ENCODE results near the gene DUSP28. TPM values are rescaled to one million over a fixed set of nuclear protein-coding genes. Genes with fewer than 3 reads are reported as not detected.
A peak's percentile ranks its signal among the peaks of the same experiment; 100 is the strongest.

Gene DUSP28
- total RNA-seq, 1 donor from 2014 or later: 6.1 TPM

- H3K27ac Mint-ChIP-seq (ENCODE audit: unreplicated experiment): no peak overlapping the region
- no peaks in the 10 kb centered on the region for H3K9me3 Mint-ChIP-seq
- TF ChIP-seq CTCF (conservative IDR thresholded peaks at IDR 0.05): no peak
- H3K36me3 Mint-ChIP-seq (ENCODE audit: low read depth): peaks cover 5% of the 10 kb centered on the region
- DNase-seq (ENCODE audit: low read depth, low spot score): no peak
- no peaks in the 10 kb centered on the region for H3K27me3 Mint-ChIP-seq (ENCODE audit: low read depth)
- peaks cover 53% of the 10 kb centered on the region for H3K4me1 Mint-ChIP-seq
- H3K4me3 Mint-ChIP-seq: peak overlapping the region; percentile 99
Observed at GRCh38 chr2:240585101-240585500, 24.9 kb downstream of the DUSP28 start.

GRCh38 chr2:240585681-240586197 is 25.6 kb downstream of the DUSP28 start:
- Mint-ChIP-seq H3K27me3 (ENCODE audit: low read depth) (no peaks in the 10 kb centered on the region), H3K4me3 (peak overlapping the region; percentile 99), H3K27ac (ENCODE audit: unreplicated experiment) (peak overlapping the region; percentile 96), H3K36me3 (ENCODE audit: low read depth) (peaks cover 5% of the 10 kb centered on the region), H3K9me3 (no peaks in the 10 kb centered on the region), H3K4me1 (peaks cover 47% of the 10 kb centered on the region)
- DNase-seq (ENCODE audit: low read depth, low spot score): no peak
- no peak for TF ChIP-seq CTCF (conservative IDR thresholded peaks at IDR 0.05)

- TF ChIP-seq CTCF (conservative IDR thresholded peaks at IDR 0.05): no peak
- Mint-ChIP-seq H3K27ac (ENCODE audit: unreplicated experiment) (peak within 1 kb of the TSS; percentile 96), H3K27me3 (ENCODE audit: low read depth) (no peaks in the 10 kb centered on the region), H3K36me3 (ENCODE audit: low read depth) (peaks cover 3% of the 10 kb centered on the region), H3K9me3 (no peaks in the 10 kb centered on the region), H3K4me3 (peak within 1 kb of the TSS; percentile 99), H3K4me1 (peaks cover 47% of the 10 kb centered on the region)
- DNase-seq (ENCODE audit: low read depth, low spot score): peak; percentile 91
Observed at GRCh38 chr2:240586198-240586918, 26.2 kb downstream of the DUSP28 start, which contains the start of gene CAPN10. TSS of gene CAPN10 (plus strand) at chr2:240586734. CDS start at chr2:240586912, 178 bp downstream.

DNA sequence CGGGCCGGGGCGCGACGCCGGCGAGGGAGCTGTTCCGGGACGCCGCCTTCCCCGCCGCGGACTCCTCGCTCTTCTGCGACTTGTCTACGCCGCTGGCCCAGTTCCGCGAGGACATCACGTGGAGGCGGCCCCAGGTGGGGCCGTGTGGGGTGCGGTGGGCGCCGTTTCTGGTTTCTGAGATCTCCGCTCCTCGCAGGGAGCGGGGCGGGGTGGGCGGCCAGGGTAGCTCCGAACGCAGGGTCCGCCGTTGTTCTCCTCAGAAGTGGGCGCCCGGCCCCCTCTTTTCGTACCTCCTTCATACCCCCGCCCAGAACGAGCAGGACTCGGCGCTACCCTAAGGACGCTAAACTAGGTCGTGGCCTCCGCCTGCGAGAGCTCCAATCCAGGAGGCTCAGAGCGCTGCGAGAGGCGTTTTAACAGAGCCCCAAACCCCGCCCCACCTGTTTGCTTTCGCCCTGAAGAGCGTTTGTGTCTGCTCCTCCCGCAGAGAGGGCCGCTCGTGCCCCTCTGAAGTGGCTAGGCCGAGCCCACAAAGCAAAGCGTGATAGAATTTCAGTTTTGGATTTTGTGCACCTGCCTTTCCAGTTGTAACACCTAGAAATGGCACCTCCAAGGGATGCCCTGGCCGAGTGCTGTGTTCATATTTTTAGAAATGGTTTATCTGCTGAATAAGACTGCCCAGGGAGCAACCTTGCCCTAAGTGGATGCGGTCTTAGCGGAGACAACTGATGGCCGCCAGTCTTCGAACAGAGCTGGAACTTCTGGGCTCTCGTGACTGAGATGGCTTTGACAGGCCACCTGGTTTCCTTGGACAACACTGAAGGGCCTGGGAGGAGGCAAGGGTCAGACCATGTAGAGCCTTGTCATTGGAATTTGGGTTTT is 27.0 kb downstream of the DUSP28 start:
- Mint-ChIP-seq H3K4me3 (peak overlapping the region; percentile 96), H3K4me1 (peaks cover 42% of the 10 kb centered on the region), H3K27me3 (ENCODE audit: low read depth) (no peaks in the 10 kb centered on the region), H3K36me3 (ENCODE audit: low read depth) (peaks cover 3% of the 10 kb centered on the region), H3K27ac (ENCODE audit: unreplicated experiment) (peak overlapping the region; percentile 81), H3K9me3 (no peaks in the 10 kb centered on the region)
- no peak for DNase-seq (ENCODE audit: low read depth, low spot score)
- peak; percentile 23 for TF ChIP-seq CTCF (conservative IDR thresholded peaks at IDR 0.05)

DNA sequence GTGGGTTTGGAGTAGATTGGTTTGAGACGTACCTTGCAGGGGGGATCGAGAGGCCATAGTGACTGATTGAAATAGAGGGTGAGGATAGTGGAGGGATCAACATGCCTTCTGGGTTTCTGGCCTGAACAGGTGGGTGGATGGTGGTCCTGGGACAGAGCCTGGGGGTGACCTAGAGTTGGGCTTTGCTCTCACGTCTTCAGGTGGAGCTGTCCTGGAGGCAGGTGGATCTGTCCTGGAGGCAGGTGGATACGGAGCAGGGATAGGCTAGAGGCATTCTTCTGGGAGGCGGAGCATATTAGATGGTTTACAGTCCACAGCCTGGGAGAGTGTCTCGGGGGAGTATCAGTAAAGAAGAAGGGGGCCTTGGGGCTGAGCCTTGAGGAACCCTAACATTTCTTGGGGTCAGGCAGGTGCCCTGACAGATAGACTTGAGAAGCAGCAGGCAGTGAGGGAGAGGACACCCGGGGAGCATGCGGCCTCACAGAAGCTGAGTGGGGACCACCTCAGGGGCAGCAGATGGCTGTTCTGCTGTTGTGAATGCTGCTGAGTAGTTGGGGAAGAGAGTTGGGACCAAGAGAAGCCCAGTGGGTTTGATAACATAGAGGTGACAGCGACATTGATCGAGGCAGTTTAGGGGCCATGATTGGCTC is 28.0 kb downstream of the DUSP28 start:
- peak overlapping the region; percentile 69 for H3K27ac Mint-ChIP-seq (ENCODE audit: unreplicated experiment)
- DNase-seq (ENCODE audit: low read depth, low spot score): no peak
- TF ChIP-seq CTCF (conservative IDR thresholded peaks at IDR 0.05): no peak

More for the DNA sequence above, 28.0 kb downstream of the DUSP28 start:
- peaks cover 35% of the 10 kb centered on the region for H3K4me1 Mint-ChIP-seq
- peak overlapping the region; percentile 96 for H3K4me3 Mint-ChIP-seq
- H3K9me3 Mint-ChIP-seq: no peaks in the 10 kb centered on the region
- H3K27me3 Mint-ChIP-seq (ENCODE audit: low read depth): no peaks in the 10 kb centered on the region
- H3K36me3 Mint-ChIP-seq (ENCODE audit: low read depth): no peaks in the 10 kb centered on the region

Data from neural crest cell (in vitro differentiated cells).